ENCODE data around the gene MAPK12. TPM values are rescaled to one million over a fixed set of nuclear protein-coding genes. Genes with fewer than 3 reads are reported as not detected.

Gene MAPK12
- total and polyA plus RNA-seq, 10 donors, result 3.9 to 11.6 (median 7.9) TPM

- intact Hi-C loops (cut with DNase I; ENCODE audit: low total_unique reads), result no loop called here
- Histone ChIP-seq H3K27me3 (replicated peaks in 1 of 7) (no peaks in the 10 kb centered on the region), H3K4me3 (no peak overlapping the region), H3K36me3 (peaks cover 0 to 68% (median 25%) of the 10 kb centered on the region in 6 donors), H3K9me3 (no peaks in the 10 kb centered on the region), H3K4me1 (peaks cover 14 to 92% (median 57%) of the 10 kb centered on the region in 6 donors), H3K27ac (no peak overlapping the region)
- 90 to 100% (median 97%) methylated on average over 1 of the region's 1 CpG for WGBS, 5 donors
- TF ChIP-seq POLR2AphosphoS5 (IDR thresholded peaks at IDR 0.05) (no peak), POLR2A (IDR thresholded peaks at IDR 0.05) (no peak)
- TF ChIP-seq, protein P1, sequence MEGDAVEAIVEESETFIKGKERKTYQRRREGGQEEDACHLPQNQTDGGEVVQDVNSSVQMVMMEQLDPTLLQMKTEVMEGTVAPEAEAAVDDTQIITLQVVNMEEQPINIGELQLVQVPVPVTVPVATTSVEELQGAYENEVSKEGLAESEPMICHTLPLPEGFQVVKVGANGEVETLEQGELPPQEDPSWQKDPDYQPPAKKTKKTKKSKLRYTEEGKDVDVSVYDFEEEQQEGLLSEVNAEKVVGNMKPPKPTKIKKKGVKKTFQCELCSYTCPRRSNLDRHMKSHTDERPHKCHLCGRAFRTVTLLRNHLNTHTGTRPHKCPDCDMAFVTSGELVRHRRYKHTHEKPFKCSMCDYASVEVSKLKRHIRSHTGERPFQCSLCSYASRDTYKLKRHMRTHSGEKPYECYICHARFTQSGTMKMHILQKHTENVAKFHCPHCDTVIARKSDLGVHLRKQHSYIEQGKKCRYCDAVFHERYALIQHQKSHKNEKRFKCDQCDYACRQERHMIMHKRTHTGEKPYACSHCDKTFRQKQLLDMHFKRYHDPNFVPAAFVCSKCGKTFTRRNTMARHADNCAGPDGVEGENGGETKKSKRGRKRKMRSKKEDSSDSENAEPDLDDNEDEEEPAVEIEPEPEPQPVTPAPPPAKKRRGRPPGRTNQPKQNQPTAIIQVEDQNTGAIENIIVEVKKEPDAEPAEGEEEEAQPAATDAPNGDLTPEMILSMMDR (IDR thresholded peaks at IDR 0.05 in 8 of 11, conservative IDR thresholded peaks at IDR 0.05 in 3 of 11), result no peak
- DNase-seq, result no peak
Observed at GRCh38 chr22:50203288-50203687, 58.2 kb downstream of the MAPK12 start.

Other genes with a start within 250 kb of the MAPK12 start
- gene IL17REL, start 248.9 kb downstream of the MAPK12 start, total RNA-seq, result 1 to 10 TPM in 2 of 7 donors, under 1 TPM in 5; 0.23 to 1.9 (median 0.94) TPM
- 1 to 10 TPM in 1 of 3 donors, under 1 TPM in 2; 0.21 to 1.2 (median 0.33) TPM for gene IL17REL, start 248.9 kb downstream of the MAPK12 start, polyA plus RNA-seq
- not detected for gene TTLL8, start 203.4 kb downstream of the MAPK12 start, total RNA-seq
- gene TTLL8, start 203.4 kb downstream of the MAPK12 start, polyA plus RNA-seq, result not detected
- 1 to 10 TPM; 1.2 to 4.4 (median 1.9) TPM for gene MLC1, start 176.3 kb downstream of the MAPK12 start, total RNA-seq
- under 1 TPM; 0.17 to 0.74 (median 0.39) TPM for gene MLC1, start 176.3 kb downstream of the MAPK12 start, polyA plus RNA-seq
- under 1 TPM in 2 of 7 donors, not detected in 5; 0.10 to 0.37 TPM for gene MOV10L1, start 171.7 kb downstream of the MAPK12 start, total RNA-seq
- gene MOV10L1, start 171.7 kb downstream of the MAPK12 start, polyA plus RNA-seq, result under 1 TPM in 1 of 3 donors, not detected in 2; 0.15 TPM
- gene PANX2, start 91.0 kb downstream of the MAPK12 start, total RNA-seq, result 1 to 10 TPM in 6 of 7 donors, under 1 TPM in 1; 0.39 to 4.6 (median 2.4) TPM
- under 1 TPM; 0.11 to 0.67 (median 0.24) TPM for gene PANX2, start 91.0 kb downstream of the MAPK12 start, polyA plus RNA-seq
- 10 to 100 TPM; 49.8 to 66.5 (median 57.7) TPM for gene TRABD, start 75.8 kb downstream of the MAPK12 start, total RNA-seq
- 10 to 100 TPM; 43.3 to 85.8 (median 77.9) TPM for gene TRABD, start 75.8 kb downstream of the MAPK12 start, polyA plus RNA-seq
- gene SELENOO, start 60.7 kb downstream of the MAPK12 start, total RNA-seq, result 10 to 100 TPM; 25.4 to 31.7 (median 29.3) TPM
- gene SELENOO, start 60.7 kb downstream of the MAPK12 start, polyA plus RNA-seq, result 10 to 100 TPM; 26.2 to 70.8 (median 47.0) TPM
- 10 to 100 TPM; 65.2 to 98.0 (median 69.4) TPM for gene TUBGCP6, start 16.7 kb downstream of the MAPK12 start, total RNA-seq
- gene TUBGCP6, start 16.7 kb downstream of the MAPK12 start, polyA plus RNA-seq, result 10 to 100 TPM; 36.0 to 70.7 (median 69.2) TPM
- gene HDAC10, start 10.4 kb downstream of the MAPK12 start, total RNA-seq, result 100 to 1,000 TPM in 1 of 7 donors, 10 to 100 TPM in 6; 63.6 to 108 (median 70.2) TPM
- gene HDAC10, start 10.4 kb downstream of the MAPK12 start, polyA plus RNA-seq, result 10 to 100 TPM; 25.0 to 69.9 (median 44.7) TPM
- gene MAPK11, start 8.7 kb upstream of the MAPK12 start, total RNA-seq, result 10 to 100 TPM in 3 of 7 donors, 1 to 10 TPM in 4; 5.2 to 20.7 (median 9.3) TPM
- gene MAPK11, start 8.7 kb upstream of the MAPK12 start, polyA plus RNA-seq, result 10 to 100 TPM; 10.7 to 25.3 (median 21.0) TPM
- gene PLXNB2, start 46.0 kb upstream of the MAPK12 start, total RNA-seq, result 100 to 1,000 TPM; 175 to 382 (median 278) TPM
- gene PLXNB2, start 46.0 kb upstream of the MAPK12 start, polyA plus RNA-seq, result 100 to 1,000 TPM in 1 of 3 donors, 10 to 100 TPM in 2; 41.9 to 113 (median 68.3) TPM
- gene DENND6B, start 65.3 kb upstream of the MAPK12 start, total RNA-seq, result 1 to 10 TPM; 4.5 to 8.9 (median 6.0) TPM
- 10 to 100 TPM in 1 of 3 donors, 1 to 10 TPM in 2; 6.4 to 10.4 (median 9.9) TPM for gene DENND6B, start 65.3 kb upstream of the MAPK12 start, polyA plus RNA-seq
- 10 to 100 TPM; 54.0 to 76.2 (median 64.7) TPM for gene PPP6R2, start 81.6 kb upstream of the MAPK12 start, total RNA-seq
- 10 to 100 TPM; 23.6 to 48.7 (median 27.8) TPM for gene PPP6R2, start 81.6 kb upstream of the MAPK12 start, polyA plus RNA-seq
- 10 to 100 TPM; 65.2 to 96.9 (median 78.9) TPM for gene SBF1, start 213.4 kb upstream of the MAPK12 start, total RNA-seq
- 10 to 100 TPM; 35.7 to 63.3 (median 36.8) TPM for gene SBF1, start 213.4 kb upstream of the MAPK12 start, polyA plus RNA-seq
- gene ADM2, start 219.9 kb upstream of the MAPK12 start, total RNA-seq, result 1 to 10 TPM; 1.2 to 3.5 (median 2.6) TPM
- gene ADM2, start 219.9 kb upstream of the MAPK12 start, polyA plus RNA-seq, result 1 to 10 TPM in 2 of 3 donors, under 1 TPM in 1; 0.74 to 2.1 (median 1.3) TPM
- gene MIOX, start 225.2 kb upstream of the MAPK12 start, total RNA-seq, result 1 to 10 TPM in 1 of 7 donors, not detected in 6; 2.2 TPM
- under 1 TPM; 0.24 to 0.26 (median 0.26) TPM for gene MIOX, start 225.2 kb upstream of the MAPK12 start, polyA plus RNA-seq
- 10 to 100 TPM; 62.5 to 81.1 (median 72.2) TPM for gene LMF2, start 246.0 kb upstream of the MAPK12 start, total RNA-seq
- 10 to 100 TPM; 36.6 to 71.2 (median 45.0) TPM for gene LMF2, start 246.0 kb upstream of the MAPK12 start, polyA plus RNA-seq
- 10 to 100 TPM; 33.9 to 48.0 (median 38.1) TPM for gene NCAPH2, start 246.5 kb upstream of the MAPK12 start, total RNA-seq
- 10 to 100 TPM; 31.4 to 43.1 (median 35.0) TPM for gene NCAPH2, start 246.5 kb upstream of the MAPK12 start, polyA plus RNA-seq